Epithelial cell of esophagus (primary cell): ENCODE results near the gene IFT81.
"Not testable (repeated sequence)": the region's sequence is repeated elsewhere in the genome, so short reads cannot be mapped to it uniquely, and the experiment has no call there.

Source experiments
- DNase-seq: peaks from one replicate; pipeline ENCODE4 v3.0.0; 2010; ENCODE audit warnings: low read depth
- H3K4me3 ChIP-seq: 2 replicates; pipeline ENCODE4 v1.5.1; 2011; ENCODE audit warnings: mild to moderate bottlenecking, low read length, control low read depth
- CTCF ChIP-seq: IDR thresholded peaks from 2 replicates; pipeline ENCODE4 v1.5.1; 2011; ENCODE audit warnings: low read depth, mild to moderate bottlenecking, low read length, control low read depth, inconsistent platforms; ENCODE audit not compliant: insufficient read depth; ENCODE audit errors: missing control alignments

IFT81 gene

GRCh38 chr12:110124269-110124995, at the start of gene IFT81:
IFT81 (plus strand) TSS chr12:110124357; CDS start chr12:110127381, 3,024 bp downstream.
- DNase-seq: peak; percentile 93
- TF ChIP-seq CTCF: no peak
- peak within 1 kb of the TSS; percentile 97 for H3K4me3 ChIP-seq

GRCh38 chr12:110075880-110076279, 48.3 kb upstream of the IFT81 start:
- H3K4me3 ChIP-seq: no peak overlapping the region
- no peak for DNase-seq
- no peak for TF ChIP-seq CTCF

- H3K4me3 ChIP-seq: no peak overlapping the region
- no peak for TF ChIP-seq CTCF
- no peak for DNase-seq
Observed at GRCh38 chr12:110077800-110078199, 46.4 kb upstream of the IFT81 start.

- no peak for TF ChIP-seq CTCF
- no peak for DNase-seq
Observed at GRCh38 chr12:110079477-110080400, 44.4 kb upstream of the IFT81 start.

GRCh38 chr12:110080410-110080809, 43.7 kb upstream of the IFT81 start:
- H3K4me3 ChIP-seq: no peak overlapping the region
- no peak for TF ChIP-seq CTCF
- DNase-seq: no peak

More at GRCh38 chr12:110079477-110080400, 44.4 kb upstream of the IFT81 start:
- no peak overlapping the region for H3K4me3 ChIP-seq

- TF ChIP-seq CTCF: no peak
- H3K4me3 ChIP-seq: no peak overlapping the region
- peak; percentile 11 for DNase-seq
Observed at GRCh38 chr12:110084314-110085015, 39.7 kb upstream of the IFT81 start.

- DNase-seq, H3K4me3 ChIP-seq: not testable (repeated sequence)
Observed at GRCh38 chr12:110088216-110088615, 35.9 kb upstream of the IFT81 start.
